Common myeloid progenitor, CD34-positive (primary cell): Measurements from ENCODE around the gene KLC3.

ENCODE experiments used
- CTCF ChIA-PET: fragments of 350-600 bp; sonication (Branson Sonifier 250); formaldehyde crosslinking; loops from one replicate; lab custom pipeline; 2021; ENCODE audit warnings: antibody characterized with exemption; lab: Charles Lee
- POLR2A ChIA-PET: fragments of 350-600 bp; sonication (Branson Sonifier 250); formaldehyde crosslinking; loops from one replicate; lab custom pipeline; 2021; ENCODE audit warnings: antibody characterized with exemption; lab: Charles Lee
- DNase-seq, 3 donors: peaks; one replicate each; pipeline versions ENCODE4 v3.0.0 to v3.0.0-alpha.2; 2013
- H3K27ac ChIP-seq, 2 experiments: 1 replicate in 1 of 2; 2 replicates in 1 of 2; pipeline ENCODE4 v1.7.0; 2013; ENCODE audit warnings: inconsistent platforms in 2 of 2, low read length in 2 of 2, mild to moderate bottlenecking in 2 of 2, low read depth in 1 of 2, moderate library complexity in 1 of 2; ENCODE audit not compliant: severe bottlenecking in 2 of 2, insufficient read depth in 1 of 2, poor library complexity in 1 of 2
- H3K27me3 ChIP-seq, 5 experiments: replicated peaks in 2 of 5; 1 replicate in 3 of 5; 2 replicates in 2 of 5; pipeline versions ENCODE4 v1.6.1 to v1.7.0; 2013; ENCODE audit warnings: low read length in 4 of 5, mild to moderate bottlenecking in 2 of 5, moderate library complexity in 2 of 5, inconsistent platforms in 1 of 5; ENCODE audit not compliant: insufficient read depth in 5 of 5, control insufficient read depth in 4 of 5
- H3K36me3 ChIP-seq, 4 experiments: 1 replicate in 2 of 4; 2 replicates in 2 of 4; pipeline versions ENCODE4 v1.6.1 to v1.7.0; 2013; ENCODE audit warnings: low read length in 3 of 4, control low read depth in 1 of 4, mild to moderate bottlenecking in 1 of 4; ENCODE audit not compliant: control insufficient read depth in 4 of 4, insufficient read depth in 4 of 4
- H3K4me1 ChIP-seq, 4 experiments: 1 replicate in 3 of 4; 2 replicates in 1 of 4; pipeline versions ENCODE4 v1.6.1 to v1.7.1; 2013; ENCODE audit warnings: low read length in 3 of 4, mild to moderate bottlenecking in 3 of 4, control low read depth in 1 of 4, inconsistent platforms in 1 of 4, moderate library complexity in 1 of 4; ENCODE audit not compliant: control insufficient read depth in 4 of 4, insufficient read depth in 4 of 4; ENCODE audit errors: control extremely low read depth in 1 of 4
- H3K4me3 ChIP-seq, 7 experiments: 1 replicate in 4 of 7; 2 replicates in 3 of 7; pipeline versions ENCODE4 v1.5.1 to v1.7.0; 2013; ENCODE audit warnings: mild to moderate bottlenecking in 7 of 7, low read length in 6 of 7, moderate library complexity in 6 of 7, inconsistent platforms in 2 of 7, low read depth in 2 of 7, control low read depth in 1 of 7; ENCODE audit not compliant: insufficient read depth in 4 of 7, control insufficient read depth in 1 of 7; ENCODE audit errors: extremely low read depth in 1 of 7
- H3K9me3 ChIP-seq, 5 experiments: 1 replicate in 4 of 5; 2 replicates in 1 of 5; pipeline versions ENCODE4 v1.6.1 to v1.7.1; 2013; ENCODE audit warnings: low read length in 4 of 5, mild to moderate bottlenecking in 2 of 5, inconsistent platforms in 1 of 5, low read depth in 1 of 5, moderate library complexity in 1 of 5; ENCODE audit not compliant: control insufficient read depth in 4 of 5, insufficient read depth in 2 of 5; ENCODE audit errors: control extremely low read depth in 1 of 5
- WGBS: methylation state at CpG from one replicate; pipeline ENCODE4 v1.1.5; 2013; ENCODE audit not compliant: insufficient coverage; 5-methylcytosine and 5-hydroxymethylcytosine counted together

KLC3 gene

GRCh38 chr19:45380107-45380506, 39.6 kb downstream of the KLC3 start:
- DNase-seq = no peak
- WGBS = no CpG with 5 or more reads among the region's 1 CpG
- POLR2A ChIA-PET = no interaction called here
- Histone ChIP-seq H3K4me3 (no peak overlapping the region), H3K4me1 (no peaks in the 10 kb centered on the region), H3K27me3 (peaks cover 0 to 10% (median 10%) of the 10 kb centered on the region in 5 experiments), H3K9me3 (no peaks in the 10 kb centered on the region), H3K36me3 (no peaks in the 10 kb centered on the region), H3K27ac (no peak overlapping the region)
- CTCF ChIA-PET = no interaction called here

- no peaks in the 10 kb centered on the region for H3K9me3 ChIP-seq
- H3K4me3 ChIP-seq = no peak overlapping the region
- POLR2A ChIA-PET = no interaction called here
- H3K4me1 ChIP-seq = peaks cover 0 to 8% (median 1%) of the 10 kb centered on the region in 4 experiments
- no peak overlapping the region for H3K27ac ChIP-seq
- WGBS = 87% methylated on average over 29 of the region's 29 CpGs
- CTCF ChIA-PET = no interaction called here
- peaks cover 2 to 33% (median 21%) of the 10 kb centered on the region in 5 experiments for H3K27me3 ChIP-seq
- no peak for DNase-seq
- H3K36me3 ChIP-seq = no peaks in the 10 kb centered on the region
Observed at GRCh38 chr19:45382426-45382825, 41.9 kb downstream of the KLC3 start.

GRCh38 chr19:45385392-45386221, 45.1 kb downstream of the KLC3 start:
- Histone ChIP-seq H3K9me3 (no peaks in the 10 kb centered on the region), H3K27ac (no peak overlapping the region), H3K27me3 (peaks cover 2 to 43% (median 18%) of the 10 kb centered on the region in 5 experiments), H3K36me3 (no peaks in the 10 kb centered on the region), H3K4me1 (peaks cover 0 to 8% (median 1%) of the 10 kb centered on the region in 4 experiments), H3K4me3 (no peak overlapping the region)
- ChIA-PET CTCF (no interaction called here), POLR2A (no interaction called here)
- DNase-seq = peak in 1 of 3 donors; percentile 30
- WGBS = 8% methylated on average over 65 of the region's 75 CpGs

GRCh38 chr19:45391346-45391745, 50.8 kb downstream of the KLC3 start:
- H3K9me3 ChIP-seq = no peaks in the 10 kb centered on the region
- 93% methylated on average over 3 of the region's 3 CpGs for WGBS
- H3K4me1 ChIP-seq = peaks cover 0 to 7% (median under 1%) of the 10 kb centered on the region in 4 experiments
- no peaks in the 10 kb centered on the region for H3K36me3 ChIP-seq
- no peak overlapping the region for H3K27ac ChIP-seq
- H3K4me3 ChIP-seq = no peak overlapping the region
- no peak for DNase-seq
- ChIA-PET CTCF (interaction anchor here (1.6 kb wide), 1 partner anchor 10 kb away, joined by 6 read pairs; no protein-coding TSS in a partner anchor), POLR2A (interaction anchor here (0.5 kb wide), 1 partner anchor 1446 kb away, joined by 5 read pairs; no protein-coding TSS in a partner anchor)
- H3K27me3 ChIP-seq = peaks cover 2 to 32% (median 10%) of the 10 kb centered on the region in 5 experiments

GRCh38 chr19:45391871-45392665, 51.5 kb downstream of the KLC3 start:
- H3K36me3 ChIP-seq = no peaks in the 10 kb centered on the region
- WGBS = 95% methylated on average over 16 of the region's 21 CpGs
- peaks cover 0 to 10% (median 3%) of the 10 kb centered on the region in 4 experiments for H3K4me1 ChIP-seq
- CTCF ChIA-PET = interaction anchor here (1.6 kb wide), 1 partner anchor 10 kb away, joined by 6 read pairs; no protein-coding TSS in a partner anchor
- no peak overlapping the region for H3K4me3 ChIP-seq
- DNase-seq = no peak
- H3K9me3 ChIP-seq = no peaks in the 10 kb centered on the region
- H3K27me3 ChIP-seq = peaks cover under 1 to 33% (median 9%) of the 10 kb centered on the region in 5 experiments
- H3K27ac ChIP-seq = no peak overlapping the region
- POLR2A ChIA-PET = interaction anchor here (0.5 kb wide), 1 partner anchor 1445 kb away, joined by 5 read pairs; no protein-coding TSS in a partner anchor

- DNase-seq = no peak
- Histone ChIP-seq H3K4me3 (peak overlapping the region in 1 of 7 experiments; percentile 11), H3K27ac (no peak overlapping the region), H3K36me3 (no peaks in the 10 kb centered on the region), H3K27me3 (peaks cover 0 to 53% (median 17%) of the 10 kb centered on the region in 5 experiments), H3K4me1 (peaks cover 0 to 18% (median 11%) of the 10 kb centered on the region in 4 experiments), H3K9me3 (no peaks in the 10 kb centered on the region)
- ChIA-PET POLR2A (no interaction called here), CTCF (interaction anchor here (0.9 to 1.4 kb wide), 2 partner anchors 25 to 303 kb away, joined by 3 read pairs; partner anchors contain the start of gene PPP1R37)
- WGBS = 39% methylated on average over 55 of the region's 59 CpGs
Observed at GRCh38 chr19:45395821-45396617, 55.5 kb downstream of the KLC3 start.
